SU-DHL-6 (cell line): ENCODE data around the gene NEUROD2.

Source experiments
- EZH2phosphoT487 ChIP-seq: fragments of 200-600 bp; sonication (generic), shearing (Covaris generic); conservative IDR thresholded peaks from 2 replicates; pipeline ENCODE4 v1.6.1; 2018; ENCODE audit warnings: mild to moderate bottlenecking, antibody characterized with exemption, low read length, moderate library complexity, mixed read lengths
- TF ChIP-seq, protein P1 (sequence below): fragments of 200-600 bp; sonication (generic); IDR thresholded peaks from one replicate; pipeline ENCODE4 v1.5.1; 2017; ENCODE audit warnings: antibody characterized with exemption, mild to moderate bottlenecking, low read length, moderate library complexity; ENCODE audit not compliant: insufficient read depth, poor library complexity, severe bottlenecking

DNA sequence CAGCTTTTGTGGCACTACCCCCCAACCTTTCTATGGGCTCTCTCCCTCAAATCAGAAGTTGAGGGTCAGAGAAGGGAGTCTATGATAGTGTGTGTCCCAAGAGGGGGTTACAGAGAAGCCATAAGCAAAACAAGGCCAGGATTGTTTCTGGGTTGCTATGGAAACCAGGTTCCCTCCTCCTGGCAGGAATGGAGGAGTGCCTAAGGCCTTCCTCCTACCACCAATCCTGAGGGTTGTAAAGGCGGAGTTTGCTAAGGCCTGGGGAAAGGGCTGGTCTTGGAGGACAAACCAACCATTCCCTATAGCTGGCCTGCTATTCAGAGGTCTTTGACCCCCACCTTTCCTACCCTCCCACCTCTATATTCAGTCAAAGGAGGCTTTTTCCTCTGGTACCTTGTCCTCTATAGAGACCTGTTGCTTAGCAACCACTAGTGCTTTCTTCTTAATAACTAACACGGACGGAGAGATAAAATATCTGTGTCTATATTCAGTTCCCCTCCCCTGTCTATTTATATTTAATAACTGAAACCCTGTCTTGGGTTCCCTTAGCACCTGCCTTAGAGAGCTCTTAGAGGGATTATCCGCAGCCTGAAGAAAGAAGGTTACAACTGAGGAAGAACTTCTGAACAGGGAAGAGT, 43.4 kb downstream of the NEUROD2 start:
- TF ChIP-seq, protein P1, sequence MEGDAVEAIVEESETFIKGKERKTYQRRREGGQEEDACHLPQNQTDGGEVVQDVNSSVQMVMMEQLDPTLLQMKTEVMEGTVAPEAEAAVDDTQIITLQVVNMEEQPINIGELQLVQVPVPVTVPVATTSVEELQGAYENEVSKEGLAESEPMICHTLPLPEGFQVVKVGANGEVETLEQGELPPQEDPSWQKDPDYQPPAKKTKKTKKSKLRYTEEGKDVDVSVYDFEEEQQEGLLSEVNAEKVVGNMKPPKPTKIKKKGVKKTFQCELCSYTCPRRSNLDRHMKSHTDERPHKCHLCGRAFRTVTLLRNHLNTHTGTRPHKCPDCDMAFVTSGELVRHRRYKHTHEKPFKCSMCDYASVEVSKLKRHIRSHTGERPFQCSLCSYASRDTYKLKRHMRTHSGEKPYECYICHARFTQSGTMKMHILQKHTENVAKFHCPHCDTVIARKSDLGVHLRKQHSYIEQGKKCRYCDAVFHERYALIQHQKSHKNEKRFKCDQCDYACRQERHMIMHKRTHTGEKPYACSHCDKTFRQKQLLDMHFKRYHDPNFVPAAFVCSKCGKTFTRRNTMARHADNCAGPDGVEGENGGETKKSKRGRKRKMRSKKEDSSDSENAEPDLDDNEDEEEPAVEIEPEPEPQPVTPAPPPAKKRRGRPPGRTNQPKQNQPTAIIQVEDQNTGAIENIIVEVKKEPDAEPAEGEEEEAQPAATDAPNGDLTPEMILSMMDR: no peak
- TF ChIP-seq EZH2phosphoT487: no peak
